HEK293T (cell line): ENCODE results near the gene APLP2.

Experiments
- CTCF ChIA-PET: fragments of 350-600 bp; formaldehyde crosslinking; extraction: SDS; loops from one replicate; lab custom pipeline; 2021; ENCODE audit warnings: antibody characterized with exemption, inconsistent platforms; lab: Yijun Ruan, JAX
- POLR2A ChIA-PET: fragments of 350-600 bp; formaldehyde crosslinking; extraction: SDS; loops from one replicate; lab custom pipeline; 2020; ENCODE audit warnings: antibody characterized with exemption, inconsistent platforms; lab: Yijun Ruan, JAX
- DNase-seq: peaks from one replicate; pipeline ENCODE4 v3.0.0; 2012; ENCODE audit warnings: mixed read lengths; ENCODE audit errors: extremely low spot score
- ARNT ChIP-seq: fragments of 450-650 bp; IDR thresholded peaks from 2 replicates; pipeline ENCODE4 v1.6.1; 2017; ENCODE audit warnings: mild to moderate bottlenecking
- BHLHE40 ChIP-seq: fragments of 450-650 bp; IDR thresholded peaks from 2 replicates; pipeline ENCODE4 v1.6.1; 2016; ENCODE audit warnings: mild to moderate bottlenecking, moderate library complexity, borderline replicate concordance
- CTBP1 ChIP-seq: fragments of 450-650 bp; IDR thresholded peaks from 2 replicates; pipeline ENCODE4 v1.6.1; 2016; ENCODE audit warnings: borderline replicate concordance
- ELF4 ChIP-seq: fragments of 450-650 bp; IDR thresholded peaks from 2 replicates; pipeline ENCODE4 v1.6.1; 2017; ENCODE audit warnings: antibody characterized with exemption
- FOXA1 ChIP-seq: fragments of 450-650 bp; IDR thresholded peaks from 2 replicates; pipeline ENCODE4 v1.6.1; 2016; ENCODE audit warnings: mild to moderate bottlenecking
- FOXK2 ChIP-seq: fragments of 450-650 bp; IDR thresholded peaks from 2 replicates; pipeline ENCODE4 v1.6.1; 2016; ENCODE audit warnings: mild to moderate bottlenecking
- FOXM1 ChIP-seq: fragments of 450-650 bp; IDR thresholded peaks from 2 replicates; pipeline ENCODE4 v1.6.1; 2017; ENCODE audit warnings: mild to moderate bottlenecking, borderline replicate concordance
- HDGF ChIP-seq: fragments of 450-650 bp; IDR thresholded peaks from 2 replicates; pipeline ENCODE4 v1.6.1; 2017; ENCODE audit warnings: antibody characterized with exemption, borderline replicate concordance
- L3MBTL2 ChIP-seq: fragments of 450-650 bp; conservative IDR thresholded peaks from 2 replicates; pipeline ENCODE4 v1.6.1; 2016; ENCODE audit warnings: mild to moderate bottlenecking
- LEF1 ChIP-seq: fragments of 450-650 bp; IDR thresholded peaks from 2 replicates; pipeline ENCODE4 v1.6.1; 2017; ENCODE audit warnings: mild to moderate bottlenecking, borderline replicate concordance
- NFRKB ChIP-seq: fragments of 450-650 bp; IDR thresholded peaks from 2 replicates; pipeline ENCODE4 v1.6.1; 2016; ENCODE audit warnings: mild to moderate bottlenecking, moderate library complexity
- SP1 ChIP-seq: fragments of 450-650 bp; IDR thresholded peaks from 2 replicates; pipeline ENCODE4 v1.6.1; 2017
- SUZ12 ChIP-seq: fragments of 450-650 bp; IDR thresholded peaks from 2 replicates; pipeline ENCODE4 v1.6.1; 2016; ENCODE audit warnings: mild to moderate bottlenecking
- TARDBP ChIP-seq: fragments of 450-650 bp; IDR thresholded peaks from 2 replicates; pipeline ENCODE4 v1.6.1; 2016
- ZNF384 ChIP-seq: fragments of 450-650 bp; IDR thresholded peaks from 2 replicates; pipeline ENCODE4 v1.6.1; 2016
- TF ChIP-seq, protein P1 (sequence below): fragments of 450-650 bp; IDR thresholded peaks from 2 replicates; pipeline ENCODE4 v1.6.1; 2016

APLP2 gene

GRCh38 chr11:130156108-130157022 is 86.7 kb downstream of the APLP2 start:
- ChIA-PET POLR2A (no interaction called here), CTCF (no interaction called here)
- TF ChIP-seq SUZ12 (no peak), ARNT (no peak), FOXM1 (no peak), SP1 (no peak), L3MBTL2 (no peak), ZNF384 (no peak), BHLHE40 (no peak), FOXK2 (no peak), LEF1 (no peak), ELF4 (no peak), FOXA1 (no peak), NFRKB (no peak), HDGF (no peak), CTBP1 (no peak), TARDBP (no peak)
- TF ChIP-seq, protein P1, sequence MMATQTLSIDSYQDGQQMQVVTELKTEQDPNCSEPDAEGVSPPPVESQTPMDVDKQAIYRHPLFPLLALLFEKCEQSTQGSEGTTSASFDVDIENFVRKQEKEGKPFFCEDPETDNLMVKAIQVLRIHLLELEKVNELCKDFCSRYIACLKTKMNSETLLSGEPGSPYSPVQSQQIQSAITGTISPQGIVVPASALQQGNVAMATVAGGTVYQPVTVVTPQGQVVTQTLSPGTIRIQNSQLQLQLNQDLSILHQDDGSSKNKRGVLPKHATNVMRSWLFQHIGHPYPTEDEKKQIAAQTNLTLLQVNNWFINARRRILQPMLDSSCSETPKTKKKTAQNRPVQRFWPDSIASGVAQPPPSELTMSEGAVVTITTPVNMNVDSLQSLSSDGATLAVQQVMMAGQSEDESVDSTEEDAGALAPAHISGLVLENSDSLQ, result no peak
- no peak for DNase-seq

DNA sequence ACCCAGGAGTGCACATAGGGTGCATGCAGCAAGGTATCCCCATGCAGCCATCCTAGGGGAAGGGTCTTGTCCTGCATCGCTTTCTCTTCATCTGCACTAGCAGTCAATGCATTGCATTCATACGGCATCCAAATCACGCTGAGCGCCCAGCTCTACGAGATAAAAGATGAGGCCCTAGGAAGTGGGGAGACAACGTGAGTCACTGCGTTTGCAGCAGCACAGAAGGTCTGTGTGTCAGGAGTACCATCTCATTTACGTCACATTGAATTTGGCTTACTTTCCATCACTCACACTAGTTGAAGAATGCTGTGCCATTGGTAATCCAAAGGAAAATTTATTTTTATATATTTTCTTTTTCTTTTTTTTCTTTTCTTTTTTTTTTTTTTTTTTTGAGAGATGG is 87.4 kb downstream of the APLP2 start:
- ChIA-PET POLR2A (no interaction called here), CTCF (no interaction called here)
- no peak for DNase-seq
- TF ChIP-seq TARDBP (no peak), NFRKB (no peak)

DNA sequence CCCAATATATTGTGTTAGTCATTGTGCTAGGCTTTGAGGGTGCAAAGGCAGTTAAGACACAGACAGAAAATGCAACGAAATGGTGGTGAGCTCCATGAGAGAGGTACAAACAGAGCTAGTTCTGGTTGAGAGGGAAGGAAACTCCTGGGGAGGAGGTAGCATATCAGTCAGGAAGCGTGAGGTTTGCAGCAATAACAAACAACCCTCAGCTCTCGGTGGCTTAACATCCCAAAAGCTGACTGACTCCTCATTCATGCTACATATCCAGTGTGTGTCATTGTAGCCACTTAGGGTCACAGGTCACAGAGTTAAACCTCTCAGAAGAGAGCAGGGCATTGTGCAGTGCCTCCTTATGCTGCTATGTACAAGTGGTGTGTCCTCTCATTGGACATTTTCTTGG is 88.1 kb downstream of the APLP2 start:
- no peak for DNase-seq
- ChIA-PET POLR2A (no interaction called here), CTCF (no interaction called here)
- TF ChIP-seq SP1 (no peak), LEF1 (no peak), HDGF (no peak), ARNT (no peak), L3MBTL2 (no peak), ELF4 (no peak), FOXA1 (no peak), BHLHE40 (no peak), TARDBP (no peak), NFRKB (no peak), FOXK2 (no peak), ZNF384 (no peak), CTBP1 (no peak), FOXM1 (no peak), SUZ12 (no peak)
- TF ChIP-seq, protein P1, result no peak

GRCh38 chr11:130159139-130159538 is 89.4 kb downstream of the APLP2 start:
- no peak for DNase-seq
- TF ChIP-seq LEF1, result no peak
- no peak for TF ChIP-seq CTBP1
- no peak for TF ChIP-seq ZNF384
- no peak for TF ChIP-seq SP1
- no peak for TF ChIP-seq FOXA1
- no peak for TF ChIP-seq FOXK2
- TF ChIP-seq SUZ12, result no peak
- TF ChIP-seq, protein P1, result no peak
- no peak for TF ChIP-seq HDGF
- CTCF ChIA-PET, result no interaction called here
- POLR2A ChIA-PET, result no interaction called here

DNA sequence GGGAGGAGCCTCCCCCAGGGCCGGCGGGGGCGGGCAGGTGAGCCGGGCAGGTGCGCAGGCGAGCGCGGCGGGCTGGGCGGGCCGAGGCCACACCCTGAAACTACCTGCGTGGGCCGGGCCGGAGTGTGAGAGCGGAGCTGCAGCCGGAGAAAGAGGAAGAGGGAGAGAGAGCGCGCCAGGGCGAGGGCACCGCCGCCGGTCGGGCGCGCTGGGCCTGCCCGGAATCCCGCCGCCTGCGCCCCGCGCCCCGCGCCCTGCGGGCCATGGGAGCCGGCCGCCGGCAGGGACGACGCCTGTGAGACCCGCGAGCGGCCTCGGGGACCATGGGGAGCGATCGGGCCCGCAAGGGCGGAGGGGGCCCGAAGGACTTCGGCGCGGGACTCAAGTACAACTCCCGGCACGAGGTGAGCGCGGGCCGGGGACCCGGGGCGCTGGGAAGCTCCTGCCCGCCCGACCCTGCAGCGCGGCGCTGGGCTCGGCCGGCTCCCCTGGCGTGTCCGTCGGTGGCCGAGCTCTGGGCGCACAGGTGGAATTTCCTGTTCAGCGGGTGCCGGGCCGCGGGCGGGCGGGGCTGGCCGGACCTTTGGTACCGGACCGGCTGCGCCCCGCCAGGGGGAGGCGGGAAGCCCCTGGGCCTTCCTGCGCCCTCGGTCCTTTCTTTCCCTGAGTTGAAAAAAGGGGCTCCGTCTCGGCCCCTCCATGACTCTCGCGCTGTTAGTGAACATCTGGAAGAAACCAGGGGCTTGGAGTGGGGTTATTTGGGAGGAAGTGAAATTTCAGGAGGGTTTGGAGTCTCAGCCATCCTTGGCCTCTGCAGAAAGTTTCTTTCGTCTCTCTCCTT is 90.2 kb downstream of the APLP2 start, which contains the start of gene ST14:
Gene ST14, plus strand, starts transcription at position 126 of the 841 bp plus-strand sequence. Its CDS starts 198 bp downstream, at position 324.
- ChIA-PET POLR2A (no interaction called here), CTCF (no interaction called here)
- no peak for DNase-seq
- TF ChIP-seq, protein P1, result no peak
- TF ChIP-seq SP1 (no peak), FOXM1 (no peak), L3MBTL2 (no peak), SUZ12 (no peak), FOXA1 (no peak), HDGF (no peak), NFRKB (no peak), ARNT (no peak), ELF4 (no peak), LEF1 (no peak), FOXK2 (no peak), TARDBP (no peak)
